WERI-Rb-1 (cell line): Measurements from ENCODE around the gene VSTM2L.

Source experiments
- DNase-seq: peaks from one replicate; pipeline ENCODE4 v3.0.0-alpha.2; 2020
- H3K27ac ChIP-seq: fragments of 250-450 bp; sonication (Bioruptor Pico); 2 replicates; pipeline ENCODE4 v1.5.1; 2020; ENCODE audit warnings: mild to moderate bottlenecking, moderate library complexity
- H3K27me3 ChIP-seq: fragments of 250-450 bp; sonication (Bioruptor Pico); 2 replicates; pipeline ENCODE4 v1.5.1; 2021; ENCODE audit warnings: mild to moderate bottlenecking, low read depth, moderate library complexity; ENCODE audit not compliant: insufficient read depth, severe bottlenecking
- H3K36me3 ChIP-seq: fragments of 250-450 bp; sonication (Bioruptor Pico); 2 replicates; pipeline ENCODE4 v1.5.1; 2020; ENCODE audit warnings: mild to moderate bottlenecking, moderate library complexity
- H3K4me3 ChIP-seq: 2 replicates; pipeline ENCODE4 v1.5.1; 2011; ENCODE audit warnings: low read depth, mild to moderate bottlenecking, control low read depth, low read length
- H3K9me3 ChIP-seq: fragments of 250-450 bp; sonication (Bioruptor Pico); 2 replicates; pipeline ENCODE4 v1.5.1; 2021; ENCODE audit warnings: mild to moderate bottlenecking, moderate library complexity; ENCODE audit not compliant: severe bottlenecking
- CTCF ChIP-seq: IDR thresholded peaks from 2 replicates; pipeline ENCODE4 v1.5.1; 2011; ENCODE audit warnings: low read depth, mild to moderate bottlenecking, control low read depth, inconsistent platforms, low read length

Gene VSTM2L

GRCh38 chr20:37881601-37882343 lies 21.2 kb upstream of the VSTM2L start:
- Histone ChIP-seq H3K36me3 (no peaks in the 10 kb centered on the region), H3K9me3 (no peaks in the 10 kb centered on the region), H3K4me3 (no peak overlapping the region), H3K27ac (peak overlapping the region; percentile 60), H3K27me3 (no peaks in the 10 kb centered on the region)
- TF ChIP-seq CTCF: no peak
- DNase-seq: no peak

- no peak for TF ChIP-seq CTCF
- Histone ChIP-seq H3K27ac (peak overlapping the region; percentile 21; the same call in 1 of the 2 replicates), H3K9me3 (no peaks in the 10 kb centered on the region), H3K27me3 (no peaks in the 10 kb centered on the region), H3K4me3 (no peak overlapping the region), H3K36me3 (no peaks in the 10 kb centered on the region)
- peak; percentile 28 for DNase-seq
Observed at GRCh38 chr20:37882961-37883712, 19.8 kb upstream of the VSTM2L start.

GRCh38 chr20:37885042-37885441 lies 17.9 kb upstream of the VSTM2L start:
- H3K27me3 ChIP-seq: no peaks in the 10 kb centered on the region
- no peak for DNase-seq
- TF ChIP-seq CTCF: no peak
- H3K36me3 ChIP-seq: no peaks in the 10 kb centered on the region
- H3K27ac ChIP-seq: no peak overlapping the region
- H3K9me3 ChIP-seq: no peaks in the 10 kb centered on the region
- H3K4me3 ChIP-seq: no peak overlapping the region

- Histone ChIP-seq H3K4me3 (no peak overlapping the region), H3K9me3 (no peaks in the 10 kb centered on the region), H3K27ac (no peak overlapping the region), H3K27me3 (no peaks in the 10 kb centered on the region), H3K36me3 (no peaks in the 10 kb centered on the region)
- no peak for DNase-seq
- no peak for TF ChIP-seq CTCF
Observed at GRCh38 chr20:37885593-37886503, 17.1 kb upstream of the VSTM2L start.

- no peak for TF ChIP-seq CTCF
- Histone ChIP-seq H3K4me3 (no peak overlapping the region), H3K27ac (no peak overlapping the region), H3K9me3 (no peaks in the 10 kb centered on the region), H3K27me3 (no peaks in the 10 kb centered on the region), H3K36me3 (no peaks in the 10 kb centered on the region)
- no peak for DNase-seq
Observed at GRCh38 chr20:37886851-37887297, 16.1 kb upstream of the VSTM2L start.
